ENCODE results near the gene PPP1R14B.

The PPP1R14B gene

DNA sequence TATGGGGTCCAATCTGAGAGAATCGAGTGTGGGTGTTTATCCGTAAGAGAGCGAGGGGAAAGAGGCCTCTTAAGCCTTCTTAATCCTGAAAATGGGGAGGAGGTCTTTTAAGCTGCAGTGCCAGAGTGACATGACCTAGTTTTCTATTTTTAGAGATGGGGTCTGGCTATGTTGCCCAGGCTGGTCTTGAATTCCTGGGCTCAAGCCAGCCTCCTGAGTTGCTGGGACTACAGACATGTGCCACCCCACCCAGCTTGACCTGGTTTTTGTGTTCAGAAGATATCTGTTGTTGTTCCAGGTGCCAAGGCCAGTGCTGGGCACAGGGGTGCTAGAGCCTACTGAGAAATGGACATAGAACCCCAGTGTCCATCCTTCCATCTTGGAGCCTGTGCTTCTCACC is 36.3 kb upstream of the PPP1R14B start:
- TF ChIP-seq, protein P1, sequence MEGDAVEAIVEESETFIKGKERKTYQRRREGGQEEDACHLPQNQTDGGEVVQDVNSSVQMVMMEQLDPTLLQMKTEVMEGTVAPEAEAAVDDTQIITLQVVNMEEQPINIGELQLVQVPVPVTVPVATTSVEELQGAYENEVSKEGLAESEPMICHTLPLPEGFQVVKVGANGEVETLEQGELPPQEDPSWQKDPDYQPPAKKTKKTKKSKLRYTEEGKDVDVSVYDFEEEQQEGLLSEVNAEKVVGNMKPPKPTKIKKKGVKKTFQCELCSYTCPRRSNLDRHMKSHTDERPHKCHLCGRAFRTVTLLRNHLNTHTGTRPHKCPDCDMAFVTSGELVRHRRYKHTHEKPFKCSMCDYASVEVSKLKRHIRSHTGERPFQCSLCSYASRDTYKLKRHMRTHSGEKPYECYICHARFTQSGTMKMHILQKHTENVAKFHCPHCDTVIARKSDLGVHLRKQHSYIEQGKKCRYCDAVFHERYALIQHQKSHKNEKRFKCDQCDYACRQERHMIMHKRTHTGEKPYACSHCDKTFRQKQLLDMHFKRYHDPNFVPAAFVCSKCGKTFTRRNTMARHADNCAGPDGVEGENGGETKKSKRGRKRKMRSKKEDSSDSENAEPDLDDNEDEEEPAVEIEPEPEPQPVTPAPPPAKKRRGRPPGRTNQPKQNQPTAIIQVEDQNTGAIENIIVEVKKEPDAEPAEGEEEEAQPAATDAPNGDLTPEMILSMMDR (conservative IDR thresholded peaks at IDR 0.05; ENCODE audit: low read depth): no peak
- no peak for DNase-seq (ENCODE audit: low spot score)
- CTCF ChIA-PET: interaction anchor here (1.0 to 1.4 kb wide), 2 partner anchors 18 to 72 kb away, joined by 3 to 8 read pairs; no protein-coding TSS in a partner anchor
- H3K27ac ChIP-seq: peak overlapping the region; percentile 97
- POLR2A ChIA-PET (ENCODE audit: low non-redundant PET): no interaction called here

DNA sequence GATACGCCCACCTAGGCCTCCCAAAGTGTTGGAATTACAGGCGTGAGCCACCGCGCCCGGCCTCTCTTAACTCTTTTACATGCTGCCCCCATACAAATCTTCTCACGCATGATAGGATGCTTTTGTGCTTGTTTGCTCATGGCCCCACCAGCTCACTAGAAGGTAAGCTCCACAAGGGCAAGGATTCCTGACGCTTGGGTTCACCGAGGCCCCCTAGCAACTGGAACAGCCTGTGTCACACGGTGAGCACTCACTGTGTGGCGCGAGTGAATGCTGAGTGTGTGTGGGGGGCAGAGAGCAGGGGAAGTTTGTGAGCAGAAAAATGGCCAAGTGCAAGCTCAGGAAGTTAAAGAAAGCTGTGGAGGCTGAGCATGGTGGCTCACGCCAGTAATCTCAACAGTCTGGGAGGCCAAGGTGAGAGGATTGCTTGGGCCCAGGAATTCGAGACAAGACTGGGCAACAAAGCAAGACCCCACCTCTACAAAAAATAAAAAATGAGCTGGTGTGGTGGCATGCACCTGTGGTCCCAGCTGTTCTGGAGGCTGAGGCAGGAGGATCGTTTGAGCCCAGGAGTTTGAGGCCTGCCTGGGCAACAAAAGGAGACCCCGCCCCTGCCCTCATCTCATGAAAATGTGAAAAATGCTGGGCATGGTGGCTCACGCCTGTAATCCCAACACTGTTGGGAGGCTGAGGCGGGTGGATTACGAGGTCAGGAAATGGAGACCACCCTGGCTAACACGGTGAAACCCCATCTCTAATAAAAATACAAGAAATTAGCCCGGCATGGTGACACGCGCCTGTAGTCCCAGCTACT is 35.4 kb upstream of the PPP1R14B start:
- CTCF ChIA-PET: interaction anchor here (0.7 to 1.4 kb wide), 3 partner anchors 12 to 73 kb away, joined by 3 to 8 read pairs (median 5); no protein-coding TSS in a partner anchor
- TF ChIP-seq, protein P1 (conservative IDR thresholded peaks at IDR 0.05; ENCODE audit: low read depth): no peak
- POLR2A ChIA-PET (ENCODE audit: low non-redundant PET): no interaction called here

DNA sequence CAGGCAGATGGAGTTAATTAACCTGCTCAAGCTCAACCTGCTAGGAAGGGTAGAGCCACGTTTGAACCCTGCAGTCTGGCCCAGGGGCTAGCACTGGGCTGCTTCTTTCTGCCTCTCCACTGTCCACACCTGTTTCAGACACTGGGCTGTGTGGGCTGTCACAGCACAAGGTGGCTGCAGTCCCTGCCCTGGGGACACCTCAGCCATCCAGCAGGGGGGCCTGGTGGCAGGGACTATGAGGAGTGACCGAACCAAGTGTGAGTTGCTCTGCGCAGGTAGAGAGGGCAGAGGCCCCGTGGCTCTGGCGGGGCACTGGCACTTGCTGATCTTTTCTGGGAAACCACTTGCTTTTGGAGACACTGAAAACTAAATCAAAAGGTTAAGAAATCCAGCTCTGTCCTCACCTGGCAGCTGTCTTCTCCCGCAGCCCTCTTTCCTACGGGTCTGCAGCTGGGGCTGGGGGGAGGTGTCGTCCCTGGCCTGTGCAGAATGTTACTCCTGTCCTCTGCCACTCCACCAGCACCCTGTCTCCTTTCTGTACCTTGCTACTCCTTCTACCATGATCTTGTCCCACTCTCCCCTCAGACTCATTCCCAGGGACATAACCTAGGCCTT is 31.9 kb upstream of the PPP1R14B start:
- DNase-seq (ENCODE audit: low spot score): no peak
- CTCF ChIA-PET: interaction anchor here (0.6 to 1.3 kb wide), 2 partner anchors 11 to 26 kb away, joined by 4 read pairs; no protein-coding TSS in a partner anchor
- TF ChIP-seq, protein P1 (conservative IDR thresholded peaks at IDR 0.05; ENCODE audit: low read depth): no peak
- peak overlapping the region; percentile 98 for H3K27ac ChIP-seq
- POLR2A ChIA-PET (ENCODE audit: low non-redundant PET): interaction anchor here (0.6 kb wide), 1 partner anchor 37 kb away, joined by 4 read pairs; no protein-coding TSS in a partner anchor

More for the DNA sequence above, 35.4 kb upstream of the PPP1R14B start:
- DNase-seq (ENCODE audit: low spot score): no peak
- H3K27ac ChIP-seq: peak overlapping the region; percentile 97

DNA sequence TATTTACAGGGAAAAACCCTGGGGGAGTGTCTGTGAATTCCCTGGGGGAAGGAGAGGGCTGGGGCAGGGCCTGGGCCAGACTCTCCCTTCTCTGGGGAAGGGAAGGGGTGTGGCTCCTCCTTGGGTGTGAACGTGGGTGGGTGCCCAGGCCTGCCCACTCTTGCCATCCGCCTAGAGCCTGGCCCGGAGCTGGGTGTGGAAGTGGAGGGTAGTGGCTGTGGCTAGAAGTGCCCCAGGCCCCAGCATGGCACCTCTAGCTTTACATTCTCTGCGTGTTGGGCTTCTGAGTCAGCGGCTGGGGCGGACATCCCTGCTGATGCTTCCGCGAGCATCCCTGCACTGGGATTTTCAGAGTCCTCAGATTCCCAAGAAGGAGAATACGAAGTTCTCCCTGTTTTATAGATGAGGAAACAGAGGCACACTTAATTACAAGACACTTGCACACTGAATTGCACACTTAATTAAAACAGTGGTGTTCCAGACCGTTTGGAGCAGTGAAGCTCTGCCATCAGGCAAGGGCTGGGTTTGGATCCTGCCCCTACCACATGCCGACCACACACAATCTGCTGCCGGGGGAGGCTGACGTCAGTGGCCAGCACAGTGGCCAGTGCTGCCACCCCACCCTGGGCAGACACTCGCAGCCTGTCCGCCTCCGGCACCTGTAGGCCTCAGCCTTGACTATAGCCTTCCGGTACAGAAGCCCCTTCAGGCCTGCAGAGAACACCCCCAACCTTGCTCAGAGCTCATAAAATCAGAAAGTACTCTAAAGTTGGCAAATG is 30.1 kb upstream of the PPP1R14B start:
- POLR2A ChIA-PET (ENCODE audit: low non-redundant PET): interaction anchor here (0.6 to 2.0 kb wide), 4 partner anchors 9 to 559 kb away, joined by 3 to 7 read pairs (median 5); no protein-coding TSS in a partner anchor
- TF ChIP-seq, protein P1 (conservative IDR thresholded peaks at IDR 0.05; ENCODE audit: low read depth): no peak
- CTCF ChIA-PET: interaction anchor here (0.7 to 1.3 kb wide), 3 partner anchors 14 to 25 kb away, joined by 4 to 10 read pairs (median 5); no protein-coding TSS in a partner anchor
- H3K27ac ChIP-seq: peak overlapping the region; percentile 98
- DNase-seq (ENCODE audit: low spot score): peak; percentile 86

DNA sequence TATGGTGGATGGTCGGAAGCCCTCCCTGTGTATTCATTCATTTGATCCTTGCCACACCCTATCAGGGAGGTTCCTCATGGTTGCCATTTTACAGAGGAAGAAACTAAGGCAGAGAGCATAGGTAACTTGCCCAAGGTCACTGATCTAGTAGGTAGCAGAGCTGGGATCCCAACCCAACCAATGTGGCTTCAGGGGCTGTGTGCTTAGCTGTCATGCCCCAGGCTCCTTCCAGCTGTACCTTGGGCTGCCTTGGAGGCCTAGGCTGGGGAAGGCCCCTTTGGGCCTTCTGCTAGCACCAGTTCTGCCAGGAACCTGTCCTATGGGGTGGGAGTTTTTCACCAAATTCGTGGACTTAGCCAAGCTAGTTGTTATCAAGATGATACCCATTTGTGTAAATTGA is 29.1 kb upstream of the PPP1R14B start:
- ChIA-PET POLR2A (ENCODE audit: low non-redundant PET) (interaction anchor here (0.5 to 2.0 kb wide), 2 partner anchors 11 to 31 kb away, joined by 5 read pairs; no protein-coding TSS in a partner anchor), CTCF (interaction anchor here (1.3 kb wide), 1 partner anchor 13 kb away, joined by 4 read pairs; no protein-coding TSS in a partner anchor)
- peak overlapping the region; percentile 98 for H3K27ac ChIP-seq
- TF ChIP-seq, protein P1 (conservative IDR thresholded peaks at IDR 0.05; ENCODE audit: low read depth): no peak
- no peak for DNase-seq (ENCODE audit: low spot score)

Data from RWPE1 (cell line).